HuH-7 (cell line): ENCODE data around the gene DPF3.

ENCODE experiments used
- DNase-seq: peaks from one replicate; pipeline ENCODE4 v3.0.0; 2011; ENCODE audit warnings: low spot score

Gene DPF3

GRCh38 chr14:72742118-72742837 is 151.6 kb downstream of the DPF3 start:
- DNase-seq = no peak

GRCh38 chr14:72741826-72742117 is 152.1 kb downstream of the DPF3 start:
- no peak for DNase-seq

GRCh38 chr14:72740966-72741825 is 152.7 kb downstream of the DPF3 start:
- DNase-seq = no peak

GRCh38 chr14:72740504-72740961 is 153.4 kb downstream of the DPF3 start:
- no peak for DNase-seq

- DNase-seq = no peak
Measured at GRCh38 chr14:72739446-72740405, 154.2 kb downstream of the DPF3 start.

- DNase-seq = no peak
Measured at GRCh38 chr14:72738161-72738611, 155.7 kb downstream of the DPF3 start.

GRCh38 chr14:72737560-72737943 is 156.3 kb downstream of the DPF3 start:
- DNase-seq = no peak

GRCh38 chr14:72736786-72737559 is 156.9 kb downstream of the DPF3 start:
- DNase-seq = no peak

GRCh38 chr14:72736308-72736707 is 157.6 kb downstream of the DPF3 start:
- peak; percentile 22 for DNase-seq

- no peak for DNase-seq
Measured at GRCh38 chr14:72732022-72732780, 161.7 kb downstream of the DPF3 start.

GRCh38 chr14:72731252-72732020 is 162.5 kb downstream of the DPF3 start:
- DNase-seq = no peak

GRCh38 chr14:72730468-72730867 is 163.4 kb downstream of the DPF3 start:
- no peak for DNase-seq

- no peak for DNase-seq
Measured at GRCh38 chr14:72726444-72726843, 167.5 kb downstream of the DPF3 start.

GRCh38 chr14:72723858-72724530 is 169.9 kb downstream of the DPF3 start:
- no peak for DNase-seq

GRCh38 chr14:72722201-72722785 is 171.6 kb downstream of the DPF3 start:
- no peak for DNase-seq

- no peak for DNase-seq
Measured at GRCh38 chr14:72721083-72721482, 172.8 kb downstream of the DPF3 start.

GRCh38 chr14:72717220-72717619 is 176.7 kb downstream of the DPF3 start:
- DNase-seq = no peak

GRCh38 chr14:72716476-72716875 is 177.4 kb downstream of the DPF3 start:
- DNase-seq = no peak

GRCh38 chr14:72715850-72716228 is 178.1 kb downstream of the DPF3 start:
- no peak for DNase-seq
